HG02798 (cell line): ENCODE data around the gene RRAD.

Source experiments
- ATAC-seq: cut with Tn5 transposase; IDR thresholded peaks from one replicate; pipeline ENCODE4 v1.9.1; 2021; ENCODE audit warnings: mild to moderate bottlenecking; ENCODE audit not compliant: unreplicated experiment, poor library complexity

RRAD gene

DNA sequence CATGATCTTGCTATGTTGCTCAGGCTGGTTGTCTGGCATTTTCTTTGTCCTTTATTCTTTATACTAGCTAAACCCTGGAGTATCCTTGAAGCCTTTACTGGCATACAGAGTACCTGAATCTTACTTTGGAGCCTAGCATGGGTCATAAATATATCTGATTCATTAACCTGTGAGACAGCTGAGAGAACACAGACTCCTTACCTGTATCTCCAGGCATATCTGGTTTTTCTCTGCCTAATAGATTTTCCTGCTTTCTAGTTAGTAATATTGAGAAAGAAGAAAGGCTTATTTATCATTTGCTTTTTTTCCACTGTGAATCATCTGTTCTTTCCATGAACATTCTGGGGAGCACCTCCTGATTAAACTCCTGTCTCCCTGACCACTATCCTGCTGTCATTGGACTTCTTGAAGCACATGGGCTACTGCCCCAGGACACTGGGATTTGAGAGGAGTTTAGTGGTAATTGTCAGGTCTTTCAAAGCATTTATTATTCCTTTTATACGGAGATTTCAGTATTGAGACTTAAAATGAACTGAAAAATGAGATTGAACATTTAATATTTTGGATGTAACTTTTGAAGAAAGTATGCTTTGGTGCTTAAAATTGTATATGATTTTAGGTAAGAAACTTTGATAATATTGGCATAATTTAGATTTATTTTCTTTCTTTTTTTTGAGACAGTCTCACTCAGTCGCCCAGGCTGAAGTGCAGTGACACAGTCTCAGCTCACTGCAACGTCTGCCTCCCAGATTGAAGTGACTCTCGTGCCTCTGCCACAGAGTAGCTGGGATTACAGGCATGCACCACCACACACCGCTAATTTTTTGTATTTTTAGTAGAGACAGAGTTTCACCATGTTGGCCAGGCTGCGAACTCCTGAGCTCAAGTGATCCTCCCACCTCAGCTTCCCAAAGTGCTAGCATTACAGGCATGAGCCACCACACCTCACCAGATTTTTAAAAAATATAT is 36.4 kb downstream of the RRAD start:
- no peak for ATAC-seq

DNA sequence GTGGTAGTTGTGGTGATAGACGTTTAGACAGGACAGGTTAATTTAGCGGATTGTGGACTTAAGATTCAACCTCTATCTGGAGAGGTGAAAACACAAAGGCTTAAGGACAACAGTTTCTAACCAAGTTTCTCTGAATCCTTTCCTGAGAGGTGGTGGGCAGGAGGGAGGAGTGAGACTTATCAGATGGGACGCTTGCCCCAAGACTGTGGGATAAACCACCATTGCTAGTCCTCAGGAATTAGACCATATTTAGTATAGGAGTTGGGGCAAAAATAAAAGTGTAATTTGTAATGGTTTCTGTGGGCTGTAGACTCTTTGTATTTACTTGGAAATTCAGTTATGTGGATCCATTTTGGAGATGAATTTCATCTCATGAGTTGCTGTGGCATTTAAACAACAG is 38.4 kb downstream of the RRAD start:
- ATAC-seq: no peak

DNA sequence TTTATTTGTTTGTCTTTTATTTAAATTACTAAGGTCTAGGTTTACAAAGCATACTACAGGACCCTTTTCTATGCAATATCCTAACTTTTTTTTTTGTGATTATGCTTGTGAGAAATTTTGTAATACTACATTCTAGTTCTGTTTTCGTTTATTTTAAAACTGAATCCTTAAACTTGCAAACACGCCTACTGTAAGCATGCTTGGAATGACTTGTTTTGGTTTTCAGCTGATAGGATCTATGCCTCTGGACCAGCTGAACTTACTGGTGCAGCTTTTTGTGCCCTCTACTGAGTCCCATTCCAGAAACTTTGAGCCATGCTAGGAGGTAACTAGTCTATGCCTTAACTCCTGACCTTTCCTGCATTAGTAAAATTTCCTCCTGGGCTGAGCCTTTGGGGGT is 39.0 kb downstream of the RRAD start:
- no peak for ATAC-seq

DNA sequence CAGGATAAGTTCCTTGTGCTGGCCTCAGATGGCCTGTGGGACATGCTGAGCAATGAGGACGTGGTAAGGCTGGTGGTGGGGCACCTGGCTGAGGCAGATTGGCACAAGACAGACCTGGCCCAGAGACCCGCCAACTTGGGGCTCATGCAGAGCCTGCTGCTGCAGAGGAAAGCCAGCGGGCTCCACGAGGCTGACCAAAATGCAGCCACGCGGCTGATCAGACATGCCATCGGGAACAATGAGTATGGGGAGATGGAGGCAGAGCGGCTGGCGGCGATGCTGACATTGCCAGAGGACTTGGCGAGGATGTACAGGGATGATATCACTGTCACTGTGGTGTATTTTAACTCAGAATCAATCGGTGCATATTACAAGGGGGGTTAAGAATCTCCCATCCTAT is 39.8 kb downstream of the RRAD start:
- no peak for ATAC-seq

DNA sequence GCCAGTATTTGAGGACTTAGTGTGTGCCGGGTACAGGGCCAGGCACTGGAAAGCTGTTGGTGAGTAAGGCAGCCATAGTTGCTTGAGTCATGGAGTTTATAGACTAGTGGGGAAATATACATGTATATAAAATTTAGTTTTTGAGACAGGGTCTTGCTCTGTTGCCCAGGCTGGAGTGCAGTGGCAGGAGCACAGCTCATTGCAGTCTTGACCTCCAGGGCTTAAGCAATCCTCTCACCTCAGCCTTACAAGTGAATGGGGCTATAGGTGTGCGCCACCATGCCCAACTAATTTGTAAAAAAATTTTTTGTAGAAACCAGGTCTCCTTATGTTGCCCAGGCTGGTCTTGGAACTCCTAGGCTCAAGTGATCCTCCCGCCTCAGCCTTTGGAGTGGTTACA is 42.6 kb downstream of the RRAD start:
- no peak for ATAC-seq

DNA sequence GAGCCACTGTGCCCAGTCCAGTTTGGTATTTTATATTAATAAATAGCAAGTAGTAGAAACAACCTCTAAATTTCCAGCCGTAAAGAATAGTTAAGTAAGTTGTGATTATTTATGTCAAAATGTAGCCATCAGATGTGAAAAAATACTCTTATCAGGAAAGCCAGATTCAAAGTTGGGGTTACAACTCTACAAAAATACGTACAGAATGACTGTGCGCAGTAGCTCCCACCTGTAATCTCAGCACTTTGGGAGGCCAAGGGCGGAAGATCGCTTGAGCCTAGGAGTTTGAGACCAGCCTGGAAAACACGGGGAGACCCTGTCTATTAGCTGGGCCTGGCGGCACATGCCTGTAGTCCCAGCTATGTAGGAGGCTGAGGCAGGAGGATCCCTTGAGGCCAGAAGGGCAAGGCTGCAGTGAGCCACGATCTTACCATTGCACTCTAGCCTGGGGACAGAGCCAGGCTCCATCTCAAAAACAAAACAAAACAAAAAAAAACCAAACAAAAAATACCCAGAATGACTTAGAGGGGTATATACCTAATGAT is 43.3 kb downstream of the RRAD start:
- ATAC-seq: no peak

DNA sequence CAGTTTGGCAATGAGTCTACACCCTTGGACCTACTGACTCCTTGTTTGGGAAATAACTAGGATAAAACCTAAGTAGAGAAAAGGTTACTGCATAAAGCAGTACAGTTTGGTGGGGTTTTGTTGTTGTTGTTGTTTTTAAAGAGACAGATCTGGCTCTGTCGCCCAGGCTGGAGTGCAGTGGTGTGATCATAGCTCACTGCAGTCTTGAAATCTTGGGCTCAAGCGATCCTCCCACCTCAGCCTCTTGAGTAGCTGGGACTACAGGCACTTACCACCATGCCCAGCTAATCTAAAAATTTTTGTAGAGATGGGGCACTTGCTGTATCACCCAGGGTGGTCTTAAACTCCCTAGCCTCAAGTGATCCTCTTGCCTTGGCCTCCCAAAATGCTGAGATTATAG is 43.8 kb downstream of the RRAD start:
- no peak for ATAC-seq

DNA sequence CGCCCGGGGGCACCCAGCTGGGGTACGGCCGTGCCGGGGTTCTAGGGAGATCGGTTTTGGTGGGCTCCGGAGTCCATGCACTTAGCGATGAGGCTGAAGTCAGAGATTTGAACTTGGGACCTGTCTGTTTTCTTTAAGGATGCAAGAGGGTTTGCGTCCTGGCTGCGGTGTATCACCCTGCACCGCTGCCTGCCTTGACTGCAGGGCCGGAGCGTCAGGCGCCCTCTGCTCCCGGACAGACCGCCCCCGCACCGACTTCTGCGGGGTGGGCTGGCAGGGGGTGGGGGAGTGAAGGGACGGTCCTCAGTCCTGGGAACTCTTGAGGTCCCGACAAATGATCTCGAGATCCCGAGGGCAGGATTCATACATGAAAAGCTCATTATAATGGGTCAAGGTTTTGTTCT is 44.3 kb downstream of the RRAD start:
- no peak for ATAC-seq

DNA sequence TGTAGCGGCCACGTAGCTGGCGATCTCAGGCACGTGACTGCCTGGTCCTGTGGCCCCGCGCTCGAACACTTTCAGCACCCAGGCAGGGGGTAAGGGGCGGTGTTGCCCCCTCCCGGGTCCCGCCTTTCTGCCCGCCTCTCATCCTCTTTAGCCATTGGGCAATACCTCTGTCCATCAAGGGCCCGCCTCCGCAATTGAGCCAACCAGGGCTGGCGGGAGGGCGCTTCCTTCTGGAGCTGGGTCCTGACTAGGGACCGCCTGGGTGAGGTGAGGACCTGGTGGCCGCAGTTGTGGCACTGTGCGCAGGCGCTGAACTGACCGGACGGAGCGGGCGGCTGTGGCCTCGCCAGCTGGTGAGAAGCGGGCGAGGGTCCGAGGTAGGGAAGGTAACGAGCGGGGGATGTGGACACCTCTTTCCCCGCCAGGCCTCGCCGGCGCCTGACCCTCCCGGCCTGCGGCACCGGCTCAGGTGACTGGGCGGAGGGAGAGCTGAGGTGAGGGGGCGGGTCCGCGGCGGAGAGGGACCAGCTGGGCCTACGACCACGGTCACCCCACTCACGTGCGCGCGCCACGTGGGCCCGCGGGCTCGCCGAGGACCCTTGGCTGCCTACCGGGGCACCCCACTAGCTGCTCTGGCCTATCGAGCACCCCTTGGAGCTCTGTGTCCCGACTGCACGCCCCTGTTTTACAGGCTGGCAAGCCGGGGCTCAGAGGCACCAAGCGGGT is 44.9 kb downstream of the RRAD start, which contains the start of gene PDP2:
Gene PDP2 (plus strand): TSS at position 228 of the 726 bp plus-strand sequence. CDS start 3,770 bp downstream, outside the sequence.
- peak; percentile 97 for ATAC-seq

DNA sequence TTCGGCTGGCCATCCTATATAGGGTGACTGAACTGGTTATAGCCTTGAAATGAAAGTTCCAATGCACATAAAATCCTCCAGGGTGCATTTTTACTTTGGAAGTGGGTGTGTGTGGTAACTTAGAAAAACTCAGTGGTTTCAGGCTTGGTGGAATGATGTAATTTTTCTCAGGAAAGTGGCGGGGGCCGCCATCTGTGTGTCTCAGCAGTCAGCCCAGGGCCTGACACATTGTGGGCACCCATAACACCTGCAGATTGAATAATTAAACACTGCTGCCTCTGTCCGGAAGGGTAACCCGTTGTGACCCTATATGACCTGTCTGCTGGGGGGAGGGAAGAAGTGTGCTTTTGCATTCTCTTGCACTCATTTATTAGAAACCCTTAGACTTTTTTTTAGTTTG is 47.3 kb downstream of the RRAD start:
- peak; percentile 16 for ATAC-seq

DNA sequence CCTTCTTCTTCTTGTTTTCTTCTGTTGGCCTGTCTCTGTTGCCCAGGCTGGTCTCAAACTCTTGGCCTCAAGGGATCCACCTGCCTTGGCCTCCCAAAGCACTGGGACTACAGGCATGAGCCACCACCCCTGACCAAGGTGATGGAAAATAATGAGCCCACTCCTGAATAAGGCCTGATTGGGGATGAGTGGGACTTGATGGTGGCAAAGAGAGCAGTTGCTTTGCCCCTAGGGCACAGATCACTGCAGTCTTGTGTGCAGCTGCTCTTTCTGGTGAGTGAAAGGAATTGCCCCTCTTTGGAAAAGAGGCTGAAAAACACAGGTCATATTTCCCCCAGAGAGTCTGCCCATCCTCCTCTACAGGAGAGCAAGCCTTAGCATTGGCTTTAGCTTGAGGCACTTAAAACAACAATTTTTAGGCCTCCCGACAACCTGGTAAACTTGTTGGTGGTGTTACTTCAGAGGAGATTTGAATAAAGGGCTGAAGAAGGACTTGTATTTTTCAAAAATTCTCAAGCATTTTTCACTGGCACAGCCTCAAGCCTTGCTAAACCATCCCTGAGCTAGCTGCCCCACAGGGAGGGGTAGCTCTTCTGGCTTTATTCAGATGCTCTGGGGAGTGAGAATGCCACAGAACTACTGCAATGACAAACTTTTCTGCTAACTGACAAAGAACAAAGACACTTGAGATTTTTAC is 51.1 kb downstream of the RRAD start:
- ATAC-seq: no peak

DNA sequence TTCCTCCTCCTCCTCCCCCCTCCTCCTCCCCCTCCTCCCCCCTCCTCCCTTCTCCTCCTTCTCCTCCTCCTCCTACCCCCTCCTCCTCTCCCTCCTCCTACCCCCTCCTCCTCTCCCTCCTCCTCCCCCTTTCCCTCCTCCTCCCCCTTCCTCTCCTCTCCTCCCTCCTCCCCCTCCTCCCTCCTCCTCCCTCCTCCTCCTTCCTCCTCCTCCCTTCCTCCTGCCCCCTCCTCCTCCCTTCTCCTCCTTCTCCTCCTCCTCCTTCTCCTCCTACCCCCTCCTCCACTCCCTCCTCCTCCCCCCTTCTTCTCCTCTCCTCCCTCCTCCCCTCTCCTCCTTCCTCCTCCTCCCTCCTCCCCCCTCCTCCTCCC is 51.7 kb downstream of the RRAD start:
- no peak for ATAC-seq

DNA sequence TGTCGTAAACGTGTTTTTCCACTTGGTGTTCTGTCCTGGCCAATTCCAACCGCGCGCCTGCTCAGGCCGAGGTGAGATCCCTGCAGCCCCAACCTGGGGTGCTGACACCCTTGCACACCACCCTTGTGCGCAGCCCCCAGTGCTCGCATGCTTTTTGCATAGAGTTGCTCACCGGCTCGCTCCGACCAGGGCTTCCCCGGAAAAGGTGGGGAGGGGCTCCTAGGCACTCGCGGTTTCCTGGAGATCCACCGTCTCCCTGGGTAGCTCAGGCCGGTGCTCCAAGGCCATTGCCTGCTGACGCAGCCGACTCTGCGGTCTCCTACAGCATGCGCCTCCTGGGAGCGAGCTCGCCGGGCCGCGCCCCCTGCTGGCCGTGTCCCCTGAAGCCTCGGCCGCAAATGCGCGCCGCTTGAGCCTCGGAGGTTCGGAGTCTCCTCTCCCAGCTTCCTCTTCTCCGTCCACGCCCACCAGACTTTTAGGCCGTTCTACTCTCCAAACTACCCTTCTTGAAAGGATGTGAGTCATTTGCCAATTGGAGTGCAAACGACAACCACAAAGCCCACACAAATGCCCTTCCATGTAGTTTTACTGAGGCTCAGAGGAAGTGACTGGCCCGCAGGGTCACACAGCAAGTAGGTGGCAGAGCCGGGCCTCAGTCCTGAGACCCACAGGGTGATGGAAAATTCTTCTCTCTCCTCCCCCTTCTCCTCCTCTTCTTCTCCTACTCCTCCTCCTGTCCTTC is 52.2 kb downstream of the RRAD start:
- peak; percentile 88 for ATAC-seq

DNA sequence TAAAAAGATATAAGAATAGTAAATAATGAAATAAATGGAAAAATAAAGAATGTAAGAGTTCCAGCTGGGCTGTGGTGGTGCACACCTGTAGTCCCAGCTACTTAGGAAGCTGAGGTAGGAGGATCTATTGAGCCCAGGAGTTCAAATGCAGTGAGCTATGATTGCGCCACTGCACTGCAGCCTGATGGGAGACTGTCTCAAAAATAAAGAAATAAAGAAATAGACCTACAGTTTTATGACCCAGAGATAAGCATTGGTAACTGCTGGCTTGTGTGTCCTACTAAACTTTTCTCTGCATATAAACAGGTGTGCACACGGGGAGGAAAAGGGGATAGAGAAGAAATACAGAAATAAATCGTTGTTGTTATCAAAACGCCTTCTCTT is 52.8 kb downstream of the RRAD start:
- ATAC-seq: no peak

DNA sequence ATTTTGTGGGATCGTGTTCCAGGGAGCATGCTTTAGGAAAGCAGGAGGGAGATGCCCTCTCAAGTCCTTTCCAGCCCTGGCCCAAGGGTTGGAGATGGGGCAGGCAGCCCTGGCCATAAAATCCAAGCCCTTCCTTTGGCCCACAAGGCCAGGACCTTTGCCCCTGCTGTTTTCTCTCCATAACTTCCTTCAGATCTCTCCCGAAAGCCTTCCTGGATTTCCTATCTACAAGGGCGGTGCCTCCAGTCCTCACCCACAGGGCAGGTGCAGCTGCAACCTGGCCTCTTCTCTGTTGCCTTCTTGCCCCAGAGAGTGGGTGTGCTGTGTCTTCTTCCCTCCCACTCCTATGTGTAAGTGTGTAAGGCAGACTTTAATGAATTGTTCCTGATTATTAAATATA is 53.5 kb downstream of the RRAD start:
- ATAC-seq: no peak
